ENCODE results near the gene CTSZ. TPM values are rescaled to one million over a fixed set of nuclear protein-coding genes. Genes with fewer than 3 reads are reported as not detected.
"Not testable (repeated sequence)": the region's sequence is repeated elsewhere in the genome, so short reads cannot be mapped to it uniquely, and the experiment has no call there.

CTSZ gene
- total RNA-seq, 2 experiments from 2014 or later, result 48.2 to 53.3 TPM

- Mint-ChIP-seq H3K27me3 (peaks cover 12% of the 10 kb centered on the region), H3K9me3 (peaks cover 10% of the 10 kb centered on the region), H3K27ac (no peak overlapping the region), H3K4me3 (no peak overlapping the region), H3K4me1 (peaks cover 1% of the 10 kb centered on the region), H3K36me3 (ENCODE audit: low read depth) (no peaks in the 10 kb centered on the region)
- ChIA-PET CTCF (interaction anchor here (0.6 kb wide), 1 partner anchor 1476 kb away, joined by 4 read pairs; no protein-coding TSS in a partner anchor), POLR2A (no interaction called here)
- DNase-seq, result no peak
Measured at GRCh38 chr20:58976061-58976730, 30.9 kb downstream of the CTSZ start.

- ChIA-PET POLR2A (no interaction called here), CTCF (interaction anchor here (0.7 kb wide), 1 partner anchor 13 kb away, joined by 3 read pairs; no protein-coding TSS in a partner anchor)
- no peak for DNase-seq
- Mint-ChIP-seq H3K36me3 (ENCODE audit: low read depth) (no peaks in the 10 kb centered on the region), H3K27ac (no peak overlapping the region), H3K4me3 (no peak overlapping the region), H3K27me3 (peaks cover 19% of the 10 kb centered on the region), H3K4me1 (peaks cover 1% of the 10 kb centered on the region), H3K9me3 (peaks cover 10% of the 10 kb centered on the region)
Measured at GRCh38 chr20:58975353-58975752, 31.7 kb downstream of the CTSZ start.

GRCh38 chr20:58973866-58974265 lies 33.2 kb downstream of the CTSZ start:
- CTCF ChIA-PET, result no interaction called here
- POLR2A ChIA-PET, result no interaction called here
- Mint-ChIP-seq H3K4me1 (no peaks in the 10 kb centered on the region), H3K4me3 (no peak overlapping the region), H3K27me3 (peaks cover 30% of the 10 kb centered on the region), H3K36me3 (ENCODE audit: low read depth) (peaks cover 2% of the 10 kb centered on the region), H3K9me3 (peaks cover 13% of the 10 kb centered on the region), H3K27ac (no peak overlapping the region)
- no peak for DNase-seq

- CTCF ChIA-PET, result no interaction called here
- Mint-ChIP-seq H3K4me3 (no peak overlapping the region), H3K36me3 (ENCODE audit: low read depth) (peaks cover 4% of the 10 kb centered on the region), H3K27me3 (peaks cover 35% of the 10 kb centered on the region), H3K27ac (no peak overlapping the region), H3K9me3 (peaks cover 15% of the 10 kb centered on the region), H3K4me1 (no peaks in the 10 kb centered on the region)
- DNase-seq, result no peak
- POLR2A ChIA-PET, result no interaction called here
Measured at GRCh38 chr20:58973179-58973578, 33.9 kb downstream of the CTSZ start.

GRCh38 chr20:58971429-58971828 lies 35.6 kb downstream of the CTSZ start:
- POLR2A ChIA-PET, result no interaction called here
- peaks cover 4% of the 10 kb centered on the region for H3K36me3 Mint-ChIP-seq (ENCODE audit: low read depth)
- H3K27me3 Mint-ChIP-seq, result peaks cover 32% of the 10 kb centered on the region
- H3K9me3 Mint-ChIP-seq, result peaks cover 15% of the 10 kb centered on the region
- H3K4me3 Mint-ChIP-seq, result no peak overlapping the region
- H3K4me1 Mint-ChIP-seq, result no peaks in the 10 kb centered on the region
- CTCF ChIA-PET, result no interaction called here
- DNase-seq, result no peak
- no peak overlapping the region for H3K27ac Mint-ChIP-seq

GRCh38 chr20:58970146-58970545 lies 36.9 kb downstream of the CTSZ start:
- ChIA-PET POLR2A (no interaction called here), CTCF (no interaction called here)
- H3K9me3 Mint-ChIP-seq, result peaks cover 6% of the 10 kb centered on the region
- peaks cover 35% of the 10 kb centered on the region for H3K27me3 Mint-ChIP-seq
- no peaks in the 10 kb centered on the region for H3K4me1 Mint-ChIP-seq
- no peak for DNase-seq
- peaks cover 4% of the 10 kb centered on the region for H3K36me3 Mint-ChIP-seq (ENCODE audit: low read depth)
- H3K4me3 Mint-ChIP-seq, result no peak overlapping the region
- H3K27ac Mint-ChIP-seq, result no peak overlapping the region

- ChIA-PET POLR2A (no interaction called here), CTCF (interaction anchor here (1.1 kb wide), 1 partner anchor 9 kb away, joined by 4 read pairs; no protein-coding TSS in a partner anchor)
- no peaks in the 10 kb centered on the region for H3K4me1 Mint-ChIP-seq
- H3K27me3 Mint-ChIP-seq, result peaks cover 39% of the 10 kb centered on the region
- DNase-seq, result no peak
- no peak overlapping the region for H3K4me3 Mint-ChIP-seq
- H3K36me3 Mint-ChIP-seq (ENCODE audit: low read depth), result peaks cover 4% of the 10 kb centered on the region
- no peak overlapping the region for H3K27ac Mint-ChIP-seq
- peaks cover 4% of the 10 kb centered on the region for H3K9me3 Mint-ChIP-seq
Measured at GRCh38 chr20:58969439-58969838, 37.6 kb downstream of the CTSZ start.

GRCh38 chr20:58967652-58968429 lies 39.2 kb downstream of the CTSZ start:
- Mint-ChIP-seq H3K4me3 (no peak overlapping the region), H3K4me1 (no peaks in the 10 kb centered on the region), H3K36me3 (ENCODE audit: low read depth) (peaks cover 4% of the 10 kb centered on the region), H3K9me3 (peaks cover 4% of the 10 kb centered on the region), H3K27me3 (peaks cover 46% of the 10 kb centered on the region), H3K27ac (no peak overlapping the region)
- CTCF ChIA-PET, result no interaction called here
- POLR2A ChIA-PET, result no interaction called here
- no peak for DNase-seq

GRCh38 chr20:58965270-58966064 lies 41.6 kb downstream of the CTSZ start:
- Mint-ChIP-seq H3K36me3 (ENCODE audit: low read depth) (peaks cover 4% of the 10 kb centered on the region), H3K4me1 (no peaks in the 10 kb centered on the region), H3K27ac (no peak overlapping the region), H3K9me3 (peaks cover 4% of the 10 kb centered on the region), H3K27me3 (peaks cover 45% of the 10 kb centered on the region), H3K4me3 (no peak overlapping the region)
- CTCF ChIA-PET, result no interaction called here
- DNase-seq, result no peak
- POLR2A ChIA-PET, result no interaction called here

- POLR2A ChIA-PET, H3K9me3 Mint-ChIP-seq, H3K4me3 Mint-ChIP-seq: not testable (repeated sequence)
Measured at GRCh38 chr20:58963922-58964321, 43.1 kb downstream of the CTSZ start.

GRCh38 chr20:58963060-58963584 lies 43.9 kb downstream of the CTSZ start:
- ChIA-PET POLR2A (no interaction called here), CTCF (no interaction called here)
- no peaks in the 10 kb centered on the region for H3K36me3 Mint-ChIP-seq (ENCODE audit: low read depth)
- no peak overlapping the region for H3K4me3 Mint-ChIP-seq
- no peaks in the 10 kb centered on the region for H3K9me3 Mint-ChIP-seq
- H3K27ac Mint-ChIP-seq, result no peak overlapping the region
- DNase-seq, result no peak
- H3K4me1 Mint-ChIP-seq, result no peaks in the 10 kb centered on the region
- H3K27me3 Mint-ChIP-seq, result peaks cover 31% of the 10 kb centered on the region

More at GRCh38 chr20:58963922-58964321, 43.1 kb downstream of the CTSZ start:
- H3K36me3 Mint-ChIP-seq (ENCODE audit: low read depth); H3K4me1 Mint-ChIP-seq; DNase-seq; H3K27ac Mint-ChIP-seq; CTCF ChIA-PET: not testable (repeated sequence)
- H3K27me3 Mint-ChIP-seq, result peaks cover 36% of the 10 kb centered on the region

- Mint-ChIP-seq H3K36me3 (ENCODE audit: low read depth) (no peaks in the 10 kb centered on the region), H3K27me3 (peaks cover 28% of the 10 kb centered on the region), H3K9me3 (peaks cover under 1% of the 10 kb centered on the region), H3K27ac (no peak overlapping the region), H3K4me1 (no peaks in the 10 kb centered on the region), H3K4me3 (no peak overlapping the region)
- ChIA-PET CTCF (interaction anchor here (0.9 kb wide), 1 partner anchor 20 kb away, joined by 3 read pairs; no protein-coding TSS in a partner anchor), POLR2A (no interaction called here)
- DNase-seq, result no peak
Measured at GRCh38 chr20:58959652-58960051, 47.4 kb downstream of the CTSZ start.

GRCh38 chr20:58956078-58956477 lies 51.0 kb downstream of the CTSZ start:
- Mint-ChIP-seq H3K36me3 (ENCODE audit: low read depth) (no peaks in the 10 kb centered on the region), H3K4me1 (no peaks in the 10 kb centered on the region), H3K4me3 (no peak overlapping the region), H3K27me3 (peaks cover 20% of the 10 kb centered on the region), H3K9me3 (peaks cover 2% of the 10 kb centered on the region), H3K27ac (no peak overlapping the region)
- CTCF ChIA-PET, result interaction anchor here (0.7 kb wide), 1 partner anchor 11 kb away, joined by 3 read pairs; no protein-coding TSS in a partner anchor
- no peak for DNase-seq
- POLR2A ChIA-PET, result no interaction called here
